ENCODE data around the gene PPM1M. TPM values are rescaled to one million over a fixed set of nuclear protein-coding genes. Genes with fewer than 3 reads are reported as not detected.
A peak's percentile ranks its signal among the peaks of the same experiment; 100 is the strongest.

PPM1M gene
- polyA plus RNA-seq, 1 donor from 2014 or later = 1.1 TPM

DNA sequence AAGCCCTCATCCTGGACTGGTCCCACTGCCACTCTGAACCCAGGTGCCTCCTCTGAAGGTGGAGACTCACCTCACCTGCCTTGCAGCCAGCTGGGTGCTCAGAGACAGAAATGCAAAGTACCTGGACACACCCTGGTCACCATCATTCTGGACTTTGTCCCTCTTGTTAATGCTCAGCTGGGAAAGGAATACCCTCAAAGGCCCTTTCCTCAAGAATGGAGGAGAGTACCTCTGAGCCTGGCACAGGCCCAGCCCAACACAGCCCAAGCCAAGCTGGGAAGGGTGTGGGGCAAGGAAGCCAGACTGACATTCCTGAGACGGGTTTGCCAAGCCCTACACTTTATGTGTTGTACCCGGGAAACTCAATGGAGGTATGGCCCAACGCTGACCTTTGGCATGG is 48.6 kb upstream of the PPM1M start:
- Histone ChIP-seq H3F3A (ENCODE audit: insufficient read depth, low read length, poor library complexity, severe bottlenecking) (no peaks in the 10 kb centered on the region), H3K9me3 (ENCODE audit: low read length) (no peaks in the 10 kb centered on the region), H3K27me3 (ENCODE audit: insufficient read depth, low read depth, low read length) (no peaks in the 10 kb centered on the region), H3K4me3 (ENCODE audit: low read length) (no peak overlapping the region), H3K9ac (ENCODE audit: low read length) (no peak overlapping the region), H3K9me2 (ENCODE audit: insufficient read depth, low read length) (no peaks in the 10 kb centered on the region), H3K79me2 (replicated peaks; ENCODE audit: insufficient read depth, low read length) (peaks cover 15% of the 10 kb centered on the region), H2AFZ (ENCODE audit: low read depth, low read length) (no peak overlapping the region), H3K4me2 (ENCODE audit: low read length) (peak overlapping the region; percentile 89), H3K27ac (ENCODE audit: low read length) (no peak overlapping the region), H4K20me1 (ENCODE audit: insufficient read depth) (no peaks in the 10 kb centered on the region), H3K36me3 (ENCODE audit: insufficient read depth, low read length) (no peaks in the 10 kb centered on the region)
- TF ChIP-seq EZH2 (IDR thresholded peaks at IDR 0.05; ENCODE audit: borderline replicate concordance, insufficient read depth, low read length, poor library complexity, severe bottlenecking) (no peak), EP300 (conservative IDR thresholded peaks at IDR 0.05; ENCODE audit: poor library complexity, severe bottlenecking) (no peak), POLR2AphosphoS5 (IDR thresholded peaks at IDR 0.05) (no peak), RAD21 (conservative IDR thresholded peaks at IDR 0.05) (no peak)
- TF ChIP-seq, protein P1, sequence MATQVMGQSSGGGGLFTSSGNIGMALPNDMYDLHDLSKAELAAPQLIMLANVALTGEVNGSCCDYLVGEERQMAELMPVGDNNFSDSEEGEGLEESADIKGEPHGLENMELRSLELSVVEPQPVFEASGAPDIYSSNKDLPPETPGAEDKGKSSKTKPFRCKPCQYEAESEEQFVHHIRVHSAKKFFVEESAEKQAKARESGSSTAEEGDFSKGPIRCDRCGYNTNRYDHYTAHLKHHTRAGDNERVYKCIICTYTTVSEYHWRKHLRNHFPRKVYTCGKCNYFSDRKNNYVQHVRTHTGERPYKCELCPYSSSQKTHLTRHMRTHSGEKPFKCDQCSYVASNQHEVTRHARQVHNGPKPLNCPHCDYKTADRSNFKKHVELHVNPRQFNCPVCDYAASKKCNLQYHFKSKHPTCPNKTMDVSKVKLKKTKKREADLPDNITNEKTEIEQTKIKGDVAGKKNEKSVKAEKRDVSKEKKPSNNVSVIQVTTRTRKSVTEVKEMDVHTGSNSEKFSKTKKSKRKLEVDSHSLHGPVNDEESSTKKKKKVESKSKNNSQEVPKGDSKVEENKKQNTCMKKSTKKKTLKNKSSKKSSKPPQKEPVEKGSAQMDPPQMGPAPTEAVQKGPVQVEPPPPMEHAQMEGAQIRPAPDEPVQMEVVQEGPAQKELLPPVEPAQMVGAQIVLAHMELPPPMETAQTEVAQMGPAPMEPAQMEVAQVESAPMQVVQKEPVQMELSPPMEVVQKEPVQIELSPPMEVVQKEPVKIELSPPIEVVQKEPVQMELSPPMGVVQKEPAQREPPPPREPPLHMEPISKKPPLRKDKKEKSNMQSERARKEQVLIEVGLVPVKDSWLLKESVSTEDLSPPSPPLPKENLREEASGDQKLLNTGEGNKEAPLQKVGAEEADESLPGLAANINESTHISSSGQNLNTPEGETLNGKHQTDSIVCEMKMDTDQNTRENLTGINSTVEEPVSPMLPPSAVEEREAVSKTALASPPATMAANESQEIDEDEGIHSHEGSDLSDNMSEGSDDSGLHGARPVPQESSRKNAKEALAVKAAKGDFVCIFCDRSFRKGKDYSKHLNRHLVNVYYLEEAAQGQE (IDR thresholded peaks at IDR 0.05; ENCODE audit: borderline replicate concordance) = no peak
- TF ChIP-seq, protein P2, sequence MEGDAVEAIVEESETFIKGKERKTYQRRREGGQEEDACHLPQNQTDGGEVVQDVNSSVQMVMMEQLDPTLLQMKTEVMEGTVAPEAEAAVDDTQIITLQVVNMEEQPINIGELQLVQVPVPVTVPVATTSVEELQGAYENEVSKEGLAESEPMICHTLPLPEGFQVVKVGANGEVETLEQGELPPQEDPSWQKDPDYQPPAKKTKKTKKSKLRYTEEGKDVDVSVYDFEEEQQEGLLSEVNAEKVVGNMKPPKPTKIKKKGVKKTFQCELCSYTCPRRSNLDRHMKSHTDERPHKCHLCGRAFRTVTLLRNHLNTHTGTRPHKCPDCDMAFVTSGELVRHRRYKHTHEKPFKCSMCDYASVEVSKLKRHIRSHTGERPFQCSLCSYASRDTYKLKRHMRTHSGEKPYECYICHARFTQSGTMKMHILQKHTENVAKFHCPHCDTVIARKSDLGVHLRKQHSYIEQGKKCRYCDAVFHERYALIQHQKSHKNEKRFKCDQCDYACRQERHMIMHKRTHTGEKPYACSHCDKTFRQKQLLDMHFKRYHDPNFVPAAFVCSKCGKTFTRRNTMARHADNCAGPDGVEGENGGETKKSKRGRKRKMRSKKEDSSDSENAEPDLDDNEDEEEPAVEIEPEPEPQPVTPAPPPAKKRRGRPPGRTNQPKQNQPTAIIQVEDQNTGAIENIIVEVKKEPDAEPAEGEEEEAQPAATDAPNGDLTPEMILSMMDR (IDR thresholded peaks at IDR 0.05; ENCODE audit: poor library complexity, severe bottlenecking) = no peak

DNA sequence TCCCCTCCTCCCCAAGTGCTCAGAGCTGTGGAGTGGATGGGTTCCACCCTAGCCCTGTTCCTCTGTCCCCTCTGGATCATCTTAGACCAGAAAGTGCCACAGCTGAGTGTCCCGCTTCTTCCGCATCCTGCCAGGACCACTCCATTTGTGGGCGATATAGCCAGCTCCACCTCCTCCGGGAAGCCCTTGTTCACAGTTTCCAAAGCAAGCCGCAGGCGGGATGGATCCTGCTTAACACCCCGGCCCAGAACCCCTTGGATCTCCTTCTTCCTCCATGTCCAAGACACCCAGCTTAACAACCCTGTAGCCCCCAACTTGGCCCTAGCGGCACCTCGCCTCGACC is 48.1 kb upstream of the PPM1M start:
- Histone ChIP-seq H3K9me3 (ENCODE audit: low read length) (no peaks in the 10 kb centered on the region), H3K27me3 (ENCODE audit: insufficient read depth, low read depth, low read length) (no peaks in the 10 kb centered on the region), H3K4me2 (ENCODE audit: low read length) (peak overlapping the region; percentile 89), H3K9ac (ENCODE audit: low read length) (peak overlapping the region; percentile 89), H3K79me2 (replicated peaks; ENCODE audit: insufficient read depth, low read length) (peaks cover 15% of the 10 kb centered on the region), H4K20me1 (ENCODE audit: insufficient read depth) (no peaks in the 10 kb centered on the region), H3K4me3 (ENCODE audit: low read length) (peak overlapping the region; percentile 89), H3K9me2 (ENCODE audit: insufficient read depth, low read length) (no peaks in the 10 kb centered on the region), H3K27ac (ENCODE audit: low read length) (peak overlapping the region; percentile 69), H2AFZ (ENCODE audit: low read depth, low read length) (peak overlapping the region; percentile 96), H3K36me3 (ENCODE audit: insufficient read depth, low read length) (no peaks in the 10 kb centered on the region), H3F3A (ENCODE audit: insufficient read depth, low read length, poor library complexity, severe bottlenecking) (no peaks in the 10 kb centered on the region)
- TF ChIP-seq EZH2 (IDR thresholded peaks at IDR 0.05; ENCODE audit: borderline replicate concordance, insufficient read depth, low read length, poor library complexity, severe bottlenecking) (no peak), TAF1 (IDR thresholded peaks at IDR 0.05; ENCODE audit: low read depth) (no peak), EP300 (conservative IDR thresholded peaks at IDR 0.05; ENCODE audit: poor library complexity, severe bottlenecking) (no peak), RAD21 (conservative IDR thresholded peaks at IDR 0.05) (no peak), POLR2AphosphoS5 (IDR thresholded peaks at IDR 0.05) (no peak), MXI1 (conservative IDR thresholded peaks at IDR 0.05; ENCODE audit: poor library complexity, severe bottlenecking) (no peak), SMC3 (conservative IDR thresholded peaks at IDR 0.05; ENCODE audit: poor library complexity) (no peak)
- TF ChIP-seq, protein P2 (IDR thresholded peaks at IDR 0.05; ENCODE audit: poor library complexity, severe bottlenecking) = no peak
- TF ChIP-seq, protein P1 (IDR thresholded peaks at IDR 0.05; ENCODE audit: borderline replicate concordance) = no peak
